Lower leg skin (tissue), 4 donors: Measurements from ENCODE around the gene HS6ST3. TPM values are rescaled to one million over a fixed set of nuclear protein-coding genes. Genes with fewer than 3 reads are reported as not detected.

Source experiments
- DNase-seq, 2 donors: peaks; one replicate each; pipeline ENCODE4 v3.0.0-alpha.2; 2019; ENCODE audit warnings: low spot score in 2 of 2
- H3K4me3 ChIP-seq: fragments of 200-600 bp; sonication (generic); 2 replicates; pipeline ENCODE4 v1.5.1; 2017; ENCODE audit warnings: mild to moderate bottlenecking, low read depth; ENCODE audit not compliant: poor library complexity, severe bottlenecking
- CTCF ChIP-seq, 3 donors: fragments of 450-650 bp; IDR thresholded peaks; one replicate each; pipeline ENCODE4 v1.5.1; 2016; ENCODE audit warnings: antibody characterized with exemption in 3 of 3, mild to moderate bottlenecking in 3 of 3, moderate library complexity in 2 of 3
- POLR2A ChIP-seq, 2 donors: fragments of 450-650 bp; IDR thresholded peaks; one replicate each; pipeline ENCODE4 v1.6.1; 2016 to 2017; ENCODE audit warnings: antibody characterized with exemption in 2 of 2, mild to moderate bottlenecking in 1 of 2, moderate library complexity in 1 of 2
- whole genome bisulfite sequencing, 2 donors: methylation state at CpG; one replicate each; pipeline ENCODE4 v1.1.5; 2018; 5-methylcytosine and 5-hydroxymethylcytosine counted together
- intact Hi-C: fragments of 100-400 bp; cut with DNase I; formaldehyde crosslinking; loops from one replicate; pipeline ENCODE4 v1.15.0; 2023; ENCODE audit warnings: low total_unique reads
- total RNA-seq, 4 donors: library from RNA; depleted of rRNA; stranded (reverse); fragments of >200 nt; gene quantifications; one replicate each; pipeline ENCODE4 v1.1.0, GENCODE V29; 2016

HS6ST3 gene
- total RNA-seq, 4 donors from 2014 or later, result 0.72 to 1.5 (median 0.87) TPM

DNA sequence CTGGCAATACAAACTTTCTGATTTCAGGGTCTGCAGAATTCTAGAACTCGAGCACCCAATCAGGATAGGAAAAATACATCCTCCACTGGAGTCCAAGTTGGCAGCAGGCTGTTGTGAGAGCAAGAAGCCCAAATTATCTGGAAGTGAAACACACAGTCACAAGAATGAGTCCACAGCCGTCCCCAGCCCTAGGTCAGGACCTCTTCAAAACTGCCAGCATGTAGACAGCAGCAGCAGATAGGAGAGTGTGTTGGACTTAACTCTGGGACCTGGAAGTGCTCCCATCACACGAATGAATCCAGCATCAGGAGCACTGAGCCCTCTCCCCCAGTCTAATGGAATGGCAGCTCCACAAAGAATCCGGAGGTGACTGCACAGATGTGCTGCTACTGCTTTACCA is 483.7 kb downstream of the HS6ST3 start:
- no peak for DNase-seq
- intact Hi-C loops, result no loop called here
- TF ChIP-seq POLR2A (IDR thresholded peaks at IDR 0.05), result no peak
- TF ChIP-seq CTCF (IDR thresholded peaks at IDR 0.05), result no peak
- WGBS, 2 donors, result 75 to 76% methylated on average over 4 of the region's 4 CpGs
- H3K4me3 ChIP-seq, result no peak overlapping the region

DNA sequence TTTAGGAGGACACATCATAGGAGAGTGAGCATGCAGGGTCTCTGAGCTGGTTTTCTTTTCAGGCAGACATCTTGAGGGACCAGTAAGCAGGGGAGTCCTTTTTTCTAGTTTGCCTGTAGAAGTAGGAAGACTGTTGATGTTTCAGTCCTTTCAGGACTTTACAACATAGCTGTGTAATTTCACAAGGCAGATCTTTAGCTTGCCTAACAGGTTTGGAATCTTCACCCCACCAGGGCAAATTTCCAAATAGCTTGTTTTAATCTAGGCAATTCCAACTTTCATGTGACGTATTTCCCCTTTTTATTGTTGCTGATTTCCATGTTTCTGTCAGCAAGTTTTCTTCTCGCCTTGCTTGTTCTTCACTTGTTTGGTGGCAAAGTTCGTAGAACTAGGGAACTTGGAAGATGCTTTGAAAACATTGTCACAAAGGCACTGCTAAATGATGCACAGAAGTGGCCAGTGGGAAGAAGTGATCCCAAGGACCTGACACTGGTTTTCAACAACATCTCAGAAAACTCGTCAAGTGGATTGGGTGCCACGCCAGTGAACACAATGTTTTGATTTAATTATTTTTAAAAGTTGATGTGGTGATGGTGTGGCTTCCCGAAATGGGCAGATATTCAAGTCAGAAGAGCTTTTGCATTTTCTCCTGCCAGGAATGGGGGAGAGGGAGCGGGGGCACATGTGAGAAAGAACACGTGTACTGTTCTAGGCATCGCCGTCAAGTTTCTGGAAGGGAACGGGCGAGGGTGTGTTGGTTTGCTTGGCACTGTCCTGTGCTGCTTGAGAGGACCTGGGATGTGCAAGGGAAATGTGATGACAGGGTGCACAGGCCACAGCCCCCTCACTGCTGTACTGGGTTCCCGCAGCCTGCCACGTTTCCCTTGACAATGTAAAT is 485.8 kb downstream of the HS6ST3 start:
- peak; percentile 62 to 88 for DNase-seq
- intact Hi-C loops, result no loop called here
- TF ChIP-seq CTCF (IDR thresholded peaks at IDR 0.05) (no peak), POLR2A (IDR thresholded peaks at IDR 0.05) (no peak)
- 53 to 54% methylated on average over 14 of the region's 14 CpGs for WGBS, 2 donors
- H3K4me3 ChIP-seq, result no peak overlapping the region

DNA sequence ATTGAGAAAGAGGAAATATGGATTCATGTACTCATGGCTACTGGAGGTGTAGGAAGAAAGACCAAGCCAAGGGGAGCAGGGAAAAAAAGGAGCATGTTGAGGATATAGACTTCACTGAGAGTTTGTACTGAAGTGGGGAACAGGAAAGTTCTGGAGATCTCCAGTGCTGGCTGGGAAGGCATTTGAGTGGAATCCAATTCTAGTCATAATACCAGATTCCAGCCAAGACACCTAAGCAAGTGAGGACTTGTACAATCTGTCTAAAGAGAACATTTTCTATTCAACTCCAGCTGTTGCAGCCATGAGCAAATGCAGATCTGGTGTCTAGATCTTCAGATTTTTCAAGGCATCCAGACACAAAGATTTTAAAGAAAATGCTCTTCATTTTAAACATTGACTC is 491.8 kb downstream of the HS6ST3 start:
- TF ChIP-seq POLR2A (IDR thresholded peaks at IDR 0.05) (no peak), CTCF (IDR thresholded peaks at IDR 0.05) (no peak)
- DNase-seq, result no peak
- H3K4me3 ChIP-seq, result no peak overlapping the region
- intact Hi-C loops, result no loop called here

DNA sequence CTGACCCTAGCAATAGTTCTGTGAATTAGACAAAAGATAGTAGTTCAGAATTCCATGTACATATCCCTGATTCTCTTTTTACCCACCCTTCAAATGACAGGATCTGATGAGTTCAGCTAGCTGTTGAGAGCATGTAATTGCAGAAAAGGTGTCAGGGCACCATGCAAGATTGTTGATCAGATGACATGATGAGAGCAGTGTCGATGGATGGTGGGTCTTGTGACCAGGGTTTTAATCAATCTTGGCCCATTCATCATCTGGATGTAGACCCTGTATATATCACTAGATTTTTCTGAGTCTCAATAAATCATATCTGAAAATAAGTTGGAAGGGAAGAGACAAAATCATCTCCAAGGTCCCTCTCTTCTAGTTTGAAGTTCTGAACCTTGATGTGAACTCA is 525.3 kb downstream of the HS6ST3 start:
- TF ChIP-seq POLR2A (IDR thresholded peaks at IDR 0.05) (no peak), CTCF (IDR thresholded peaks at IDR 0.05) (no peak)
- DNase-seq, result no peak

DNA sequence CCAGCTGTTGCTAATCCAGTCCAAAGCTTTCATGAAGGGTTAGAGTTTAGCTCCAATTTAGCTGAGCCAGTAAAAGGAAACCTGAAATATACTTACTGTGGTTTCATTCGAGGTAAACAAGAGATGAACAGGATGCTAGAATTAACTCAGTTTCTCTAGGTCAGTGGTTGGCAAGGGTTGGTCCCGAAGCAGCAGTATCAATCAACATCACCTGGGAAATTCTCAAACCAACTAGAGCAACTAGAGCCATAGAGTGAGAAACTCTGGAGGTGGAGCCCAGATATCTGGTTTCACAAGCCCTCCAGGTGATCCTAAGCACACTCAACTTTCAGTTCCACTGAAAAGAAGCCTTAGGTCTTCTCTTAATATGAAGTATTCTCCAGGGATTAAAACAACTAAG is 527.6 kb downstream of the HS6ST3 start:
- intact Hi-C loops, result no loop called here
- TF ChIP-seq CTCF (IDR thresholded peaks at IDR 0.05) (no peak), POLR2A (IDR thresholded peaks at IDR 0.05) (no peak)
- H3K4me3 ChIP-seq, result no peak overlapping the region
- 79 to 87% methylated on average over 2 of the region's 2 CpGs for WGBS, 2 donors
- DNase-seq, result no peak

More for the DNA sequence above, 525.3 kb downstream of the HS6ST3 start:
- no peak overlapping the region for H3K4me3 ChIP-seq
- intact Hi-C loops, result no loop called here
- 82 to 88% methylated on average over 1 of the region's 1 CpG for WGBS, 2 donors
